SK-N-SH (cell line): ENCODE measurements around the gene ABCB9. TPM values are rescaled to one million over a fixed set of nuclear protein-coding genes. Genes with fewer than 3 reads are reported as not detected.
A peak's percentile ranks its signal among the peaks of the same experiment; 100 is the strongest.

Experiments used
- CTCF ChIA-PET: fragments of 300-600, 350-600 bp; formaldehyde crosslinking; extraction: SDS; loops from one replicate; lab custom pipeline; 2021; lab: Yijun Ruan, JAX
- POLR2A ChIA-PET: fragments of 350-600 bp; sonication (Branson Sonifier 250); formaldehyde crosslinking; extraction: SDS; loops from one replicate; lab custom pipeline; 2020; ENCODE audit warnings: antibody characterized with exemption, inconsistent platforms; lab: Yijun Ruan, JAX
- DNase-seq: peaks from one replicate; pipeline ENCODE4 v3.0.0; 2012
- H2AFZ ChIP-seq: fragments of 200-600 bp; sonication (generic); 2 replicates; pipeline ENCODE4 v1.8.1; 2016; ENCODE audit warnings: antibody characterized with exemption, mild to moderate bottlenecking, low read depth
- H3F3A ChIP-seq: fragments of 200-600 bp; sonication (generic); replicated peaks from 2 replicates; pipeline ENCODE3; 2016; ENCODE audit warnings: antibody characterized with exemption, mild to moderate bottlenecking; ENCODE audit not compliant: insufficient read depth
- H3K27ac ChIP-seq, 2 experiments: fragments of 200-500 bp in 1 of 2; fragments of 200-600 bp in 1 of 2; sonication (Bioruptor generic) in 1 of 2; sonication (generic), shearing (Covaris generic) in 1 of 2; 2 replicates each; pipeline versions ENCODE4 v1.5.1 to v1.6.1; 2014 to 2016; ENCODE audit warnings: low read depth in 2 of 2, inconsistent platforms in 1 of 2, low read length in 1 of 2, mild to moderate bottlenecking in 1 of 2, mixed read lengths in 1 of 2
- H3K27me3 ChIP-seq: fragments of 200-600 bp; sonication (generic), shearing (Covaris generic); 2 replicates; pipeline ENCODE4 v1.6.1; 2016; ENCODE audit warnings: mixed run types; ENCODE audit not compliant: insufficient read depth
- H3K36me3 ChIP-seq, 2 experiments: fragments of 200-500 bp in 1 of 2; fragments of 200-600 bp in 1 of 2; sonication (Bioruptor generic) in 1 of 2; sonication (generic) in 1 of 2; replicated peaks in 1 of 2; 2 replicates each; pipeline versions ENCODE3 to v1.5.1; 2014 to 2016; ENCODE audit warnings: low read length in 1 of 2, mild to moderate bottlenecking in 1 of 2; ENCODE audit not compliant: insufficient read depth in 2 of 2, control insufficient read depth in 1 of 2
- H3K4me1 ChIP-seq, 2 experiments: fragments of 200-500 bp in 1 of 2; fragments of 200-600 bp in 1 of 2; sonication (Bioruptor generic) in 1 of 2; sonication (generic), shearing (Covaris generic) in 1 of 2; 2 replicates each; pipeline versions ENCODE4 v1.5.1 to v1.6.1; 2014 to 2016; ENCODE audit warnings: low read depth in 1 of 2, low read length in 1 of 2, mixed run types in 1 of 2; ENCODE audit not compliant: insufficient read depth in 2 of 2, control insufficient read depth in 1 of 2
- H3K4me2 ChIP-seq: fragments of 200-600 bp; sonication (generic), shearing (Covaris generic); 2 replicates; pipeline ENCODE4 v1.6.1; 2017; ENCODE audit warnings: mixed run types
- H3K4me3 ChIP-seq, 2 experiments: fragments of 200-500 bp in 1 of 2; fragments of 200-600 bp in 1 of 2; sonication (Bioruptor generic) in 1 of 2; sonication (generic), shearing (Covaris generic) in 1 of 2; 2 replicates each; pipeline versions ENCODE4 v1.5.1 to v1.8.1; 2014 to 2016; ENCODE audit warnings: low read depth in 2 of 2, inconsistent platforms in 1 of 2, low read length in 1 of 2, mild to moderate bottlenecking in 1 of 2, mixed read lengths in 1 of 2, moderate library complexity in 1 of 2
- H3K79me2 ChIP-seq: fragments of 200-600 bp; sonication (generic); 2 replicates; pipeline ENCODE4 v1.8.1; 2017; ENCODE audit warnings: mild to moderate bottlenecking; ENCODE audit not compliant: insufficient read depth
- H3K9ac ChIP-seq: fragments of 200-600 bp; sonication (generic); 2 replicates; pipeline ENCODE4 v1.6.1; 2017; ENCODE audit warnings: mixed run types
- H3K9me2 ChIP-seq: fragments of 200-600 bp; sonication (generic); 2 replicates; pipeline ENCODE4 v1.6.1; 2017; ENCODE audit warnings: mixed run types
- H3K9me3 ChIP-seq: fragments of 200-600 bp; sonication (generic); 2 replicates; pipeline ENCODE4 v1.6.1; 2017; ENCODE audit warnings: mixed run types, mild to moderate bottlenecking, moderate library complexity
- H4K20me1 ChIP-seq: fragments of 200-600 bp; sonication (generic); 2 replicates; pipeline ENCODE4 v1.6.1; 2017; ENCODE audit warnings: mild to moderate bottlenecking, mixed run types; ENCODE audit not compliant: insufficient read depth
- EZH2phosphoT487 ChIP-seq: fragments of 200-600 bp; sonication (generic); IDR thresholded peaks from 2 replicates; pipeline ENCODE4 v1.6.1; 2017; ENCODE audit warnings: low read depth, mixed run types, mild to moderate bottlenecking, antibody characterized with exemption, moderate library complexity, borderline replicate concordance
- FOXJ3 ChIP-seq: sonication (generic); formaldehyde crosslinking; IDR thresholded peaks from 2 replicates; pipeline ENCODE4 v1.5.1; 2020; ENCODE audit warnings: mild to moderate bottlenecking, missing genetic modification reagents
- GABPA ChIP-seq: IDR thresholded peaks from 2 replicates; pipeline ENCODE4 v1.4.0; 2012; ENCODE audit warnings: low read depth, mild to moderate bottlenecking
- GATA2 ChIP-seq: sonication (generic); formaldehyde crosslinking; IDR thresholded peaks from 2 replicates; pipeline ENCODE4 v1.5.0; 2020; ENCODE audit warnings: mild to moderate bottlenecking, missing genetic modification reagents
- IRF3 ChIP-seq: fragments of 150-350 bp; IDR thresholded peaks from 2 replicates; pipeline ENCODE4 v1.6.1; 2016; ENCODE audit warnings: mild to moderate bottlenecking, low read depth, low read length
- MEF2A ChIP-seq: IDR thresholded peaks from 2 replicates; pipeline ENCODE4 v1.4.0; 2012; ENCODE audit warnings: low read depth, borderline replicate concordance
- MXI1 ChIP-seq: IDR thresholded peaks from 2 replicates; pipeline ENCODE4 v1.6.1; 2012; ENCODE audit warnings: mild to moderate bottlenecking, low read depth, low read length, improper control_type of control experiment
- SMC3 ChIP-seq: IDR thresholded peaks from 2 replicates; pipeline ENCODE4 v1.6.1; 2012; ENCODE audit warnings: low read depth, low read length, improper control_type of control experiment
- TAF1 ChIP-seq: IDR thresholded peaks from 2 replicates; pipeline ENCODE4 v1.6.1; 2012; ENCODE audit warnings: low read depth, mild to moderate bottlenecking, low read length, moderate library complexity, borderline replicate concordance
- TEAD4 ChIP-seq: IDR thresholded peaks from 2 replicates; pipeline ENCODE4 v1.4.0; 2012; ENCODE audit warnings: mild to moderate bottlenecking, borderline replicate concordance; ENCODE audit not compliant: insufficient read depth
- USF2 ChIP-seq: fragments of 150-350 bp; IDR thresholded peaks from 2 replicates; pipeline ENCODE4 v1.6.1; 2017; ENCODE audit warnings: antibody characterized with exemption, low read length, low read depth, borderline replicate concordance
- ZBTB33 ChIP-seq: IDR thresholded peaks from 2 replicates; pipeline ENCODE4 v1.4.0; 2012; ENCODE audit warnings: low read depth, borderline replicate concordance
- WGBS: methylation state at CpG from one replicate; pipeline ENCODE4 v1.1.6; 2017; ENCODE audit warnings: low lambda C conversion rate; 5-methylcytosine and 5-hydroxymethylcytosine counted together
- polyA plus RNA-seq, 3 experiments: library from polyadenylated mRNA; depleted of rRNA; stranded (reverse); fragments of >200 nt; gene quantifications; 2 replicates each; pipeline ENCODE4 v1.2.3, GENCODE V29; 2012

The ABCB9 gene
- polyA plus RNA-seq, 1 of the 3 experiments (the other 2 are of a cell fraction) = 6.2 TPM

- H3K9ac ChIP-seq = no peak overlapping the region
- no peak overlapping the region for H2AFZ ChIP-seq
- H3K79me2 ChIP-seq = no peaks in the 10 kb centered on the region
- no peak overlapping the region for H3K4me3 ChIP-seq
- WGBS = 89% methylated on average over 17 of the region's 19 CpGs
- no peaks in the 10 kb centered on the region for H3K36me3 ChIP-seq
- H4K20me1 ChIP-seq = no peaks in the 10 kb centered on the region
- H3K9me2 ChIP-seq = no peaks in the 10 kb centered on the region
- DNase-seq = no peak
- ChIA-PET CTCF (interaction anchor here (1.0 to 2.6 kb wide), 7 partner anchors 12 to 186 kb away, joined by 3 to 11 read pairs (median 6); partner anchors contain the start of gene PITPNM2), POLR2A (interaction anchor here (0.8 kb wide), 1 partner anchor 16 kb away, joined by 4 read pairs; the partner anchor contains the start of gene ARL6IP4)
- no peak for TF ChIP-seq EZH2phosphoT487
- TF ChIP-seq USF2 = no peak
- TF ChIP-seq GATA2 (CRISPR knock-in tag) = no peak
- no peak for TF ChIP-seq FOXJ3 (CRISPR knock-in tag)
- TF ChIP-seq IRF3 = no peak
- no peak for TF ChIP-seq ZBTB33
- TF ChIP-seq TEAD4 = no peak
- no peak for TF ChIP-seq MEF2A
- TF ChIP-seq SMC3 = no peak
- TF ChIP-seq TAF1 = no peak
- no peak overlapping the region for H3K27ac ChIP-seq
- peak overlapping the region; percentile 93 for H3K4me2 ChIP-seq
- H3K4me1 ChIP-seq = peaks cover 6 to 26% of the 10 kb centered on the region in 2 experiments; a peak in 2 of 4 replicates
- H3K9me3 ChIP-seq = no peaks in the 10 kb centered on the region
- H3F3A ChIP-seq = peaks cover 6% of the 10 kb centered on the region
- no peaks in the 10 kb centered on the region for H3K27me3 ChIP-seq
Measured at GRCh38 chr12:122964439-122965257, 1.6 kb downstream of the ABCB9 start.

- TF ChIP-seq MXI1 = no peak
- TF ChIP-seq SMC3 = no peak
- TF ChIP-seq GABPA = no peak
- Histone ChIP-seq H3K9ac (no peak overlapping the region), H3K27ac (no peak overlapping the region), H2AFZ (no peak overlapping the region), H3K9me2 (no peaks in the 10 kb centered on the region), H3K4me2 (peak overlapping the region; percentile 93; the same call in 1 of the 2 replicates), H3K27me3 (no peaks in the 10 kb centered on the region), H3K36me3 (no peaks in the 10 kb centered on the region), H3F3A (peaks cover 6% of the 10 kb centered on the region), H3K79me2 (no peaks in the 10 kb centered on the region), H3K4me1 (peaks cover 6 to 26% of the 10 kb centered on the region in 2 experiments; a peak in 2 of 4 replicates), H4K20me1 (no peaks in the 10 kb centered on the region), H3K4me3 (no peak overlapping the region), H3K9me3 (no peaks in the 10 kb centered on the region)
- no peak for DNase-seq
- WGBS = 40% methylated on average over 1 of the region's 8 CpGs
- ChIA-PET POLR2A (interaction anchor here (0.8 kb wide), 1 partner anchor 17 kb away, joined by 4 read pairs; the partner anchor contains the start of gene ARL6IP4), CTCF (interaction anchor here (1.2 to 2.6 kb wide), 3 partner anchors 11 to 170 kb away, joined by 5 to 11 read pairs (median 8); no protein-coding TSS in a partner anchor)
Measured at GRCh38 chr12:122963941-122964265, 2.4 kb downstream of the ABCB9 start.
